Adrenal gland (tissue), 5 donors: ENCODE measurements around the gene TXLNB.

Source experiments
- CTCF ChIP-seq, 6 experiments: fragments of 450-650 bp in 4 of 6; fragments of 200-600 bp in 2 of 6; sonication (generic) in 1 of 6; IDR thresholded peaks; 1 replicate in 5 of 6; 2 replicates in 1 of 6; pipeline versions ENCODE4 v1.5.1 to v1.8.0; 2016 to 2021; ENCODE audit warnings: antibody characterized with exemption in 6 of 6, mild to moderate bottlenecking in 2 of 6, moderate library complexity in 1 of 6
- POLR2A ChIP-seq, 2 donors: fragments of 450-650 bp; IDR thresholded peaks; one replicate each; pipeline ENCODE4 v1.6.1; 2017; ENCODE audit warnings: antibody characterized with exemption in 2 of 2, mild to moderate bottlenecking in 2 of 2, moderate library complexity in 1 of 2
- donor health status: DM: no; HTN: no; CAD: no.

GRCh38 chr6:139198529-139199288, 93.1 kb downstream of the TXLNB start:
- TF ChIP-seq CTCF (IDR thresholded peaks at IDR 0.05) = no peak
- TF ChIP-seq POLR2A (IDR thresholded peaks at IDR 0.05) = no peak
